Measurements from ENCODE around the gene VPS37B.

Gene VPS37B

GRCh38 chr12:122837306-122838265, 58.3 kb downstream of the VPS37B start:
- peak; percentile 69 for DNase-seq

GRCh38 chr12:122836027-122836921, 59.6 kb downstream of the VPS37B start:
- peak; percentile 25 for DNase-seq

GRCh38 chr12:122835750-122836026, 60.2 kb downstream of the VPS37B start:
- DNase-seq = no peak

- DNase-seq = no peak
Observed at GRCh38 chr12:122834921-122835749, 60.8 kb downstream of the VPS37B start, which contains the start of gene HIP1R. HIP1R (plus strand) TSS chr12:122835457; CDS start chr12:122835551, 94 bp downstream.

GRCh38 chr12:122834104-122834920, 61.6 kb downstream of the VPS37B start:
- DNase-seq = peak; percentile 73

GRCh38 chr12:122830517-122831214, 65.3 kb downstream of the VPS37B start:
- DNase-seq = no peak

- DNase-seq = no peak
Observed at GRCh38 chr12:122827258-122827657, 68.7 kb downstream of the VPS37B start.

GRCh38 chr12:122825773-122826724, 69.9 kb downstream of the VPS37B start:
- peak; percentile 72 for DNase-seq

GRCh38 chr12:122823429-122823828, 72.5 kb downstream of the VPS37B start:
- DNase-seq = no peak

GRCh38 chr12:122820838-122821271, 75.1 kb downstream of the VPS37B start:
- DNase-seq = no peak

- no peak for DNase-seq
Observed at GRCh38 chr12:122820138-122820537, 75.8 kb downstream of the VPS37B start.

- no peak for DNase-seq
Observed at GRCh38 chr12:122819209-122819785, 76.6 kb downstream of the VPS37B start.

Measured in kidney glomerular epithelial cell (primary cell).